Glutamatergic neuron (in vitro differentiated cells): ENCODE data around the gene WFDC1. TPM values are rescaled to one million over a fixed set of nuclear protein-coding genes. Genes with fewer than 3 reads are reported as not detected.

Source experiments
- DNase-seq: peaks from one replicate; pipeline ENCODE4 v3.0.0; 2022
- H3K27ac Mint-ChIP-seq: one replicate; pipeline ENCODE4 v1.8.0; 2020; ENCODE audit warnings: mild to moderate bottlenecking, mixed read lengths, inconsistent platforms; ENCODE audit not compliant: unreplicated experiment
- H3K27me3 Mint-ChIP-seq: one replicate; pipeline ENCODE4 v1.8.0; 2020; ENCODE audit warnings: mild to moderate bottlenecking, moderate library complexity, mixed read lengths, inconsistent platforms; ENCODE audit not compliant: unreplicated experiment
- H3K36me3 Mint-ChIP-seq: one replicate; pipeline ENCODE4 v1.8.0; 2020; ENCODE audit warnings: mild to moderate bottlenecking, mixed read lengths, inconsistent platforms; ENCODE audit not compliant: unreplicated experiment
- H3K4me1 Mint-ChIP-seq: one replicate; pipeline ENCODE4 v1.8.0; 2020; ENCODE audit warnings: mild to moderate bottlenecking, low read depth, mixed read lengths, inconsistent platforms; ENCODE audit not compliant: unreplicated experiment
- H3K4me3 Mint-ChIP-seq: one replicate; pipeline ENCODE4 v1.8.0; 2020; ENCODE audit warnings: mild to moderate bottlenecking, mixed read lengths, inconsistent platforms; ENCODE audit not compliant: unreplicated experiment
- H3K9me3 Mint-ChIP-seq: one replicate; pipeline ENCODE4 v1.8.0; 2020; ENCODE audit warnings: mild to moderate bottlenecking, moderate library complexity, mixed read lengths, inconsistent platforms; ENCODE audit not compliant: unreplicated experiment
- total RNA-seq: library from RNA; stranded (reverse); fragmentation: NEBNext Ultra II Directional; extraction: Animal tissue kit (Norgen Biotek cat#: 25700); gene quantifications from one replicate; pipeline ENCODE4 v1.2.1, GENCODE V29; 2021; ENCODE audit not compliant: unreplicated experiment
- TF ChIP-seq, protein P1 (sequence below): fragments of 200-600 bp; sonication (generic); IDR thresholded peaks from one replicate; pipeline ENCODE4 v1.5.0; 2021; ENCODE audit not compliant: partially characterized antibody, unreplicated experiment

WFDC1 gene
- total RNA-seq, 1 donor from 2014 or later, result 0.93 TPM

DNA sequence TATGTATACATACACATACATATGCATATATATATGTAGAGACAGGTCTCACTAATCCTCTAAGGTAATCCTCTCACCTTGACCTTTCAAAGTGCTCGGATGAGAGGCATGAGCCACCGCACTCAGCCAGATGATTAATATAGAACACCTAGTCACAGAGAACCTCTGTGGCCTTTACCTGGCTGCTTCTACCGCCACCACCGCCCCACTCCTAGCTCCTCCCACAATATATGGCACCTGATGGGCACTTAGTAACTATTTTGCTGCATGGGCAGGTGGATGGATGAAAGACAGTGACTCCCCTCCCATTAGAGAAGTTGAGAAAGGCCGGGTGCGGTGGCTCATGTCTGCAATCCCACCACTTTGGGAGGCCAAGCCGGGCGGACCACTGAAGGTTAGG is 57.0 kb downstream of the WFDC1 start:
- no peak for DNase-seq
- no peaks in the 10 kb centered on the region for H3K4me1 Mint-ChIP-seq
- H3K9me3 Mint-ChIP-seq, result no peaks in the 10 kb centered on the region
- H3K4me3 Mint-ChIP-seq, result no peak overlapping the region
- no peak overlapping the region for H3K27ac Mint-ChIP-seq
- TF ChIP-seq, protein P1, sequence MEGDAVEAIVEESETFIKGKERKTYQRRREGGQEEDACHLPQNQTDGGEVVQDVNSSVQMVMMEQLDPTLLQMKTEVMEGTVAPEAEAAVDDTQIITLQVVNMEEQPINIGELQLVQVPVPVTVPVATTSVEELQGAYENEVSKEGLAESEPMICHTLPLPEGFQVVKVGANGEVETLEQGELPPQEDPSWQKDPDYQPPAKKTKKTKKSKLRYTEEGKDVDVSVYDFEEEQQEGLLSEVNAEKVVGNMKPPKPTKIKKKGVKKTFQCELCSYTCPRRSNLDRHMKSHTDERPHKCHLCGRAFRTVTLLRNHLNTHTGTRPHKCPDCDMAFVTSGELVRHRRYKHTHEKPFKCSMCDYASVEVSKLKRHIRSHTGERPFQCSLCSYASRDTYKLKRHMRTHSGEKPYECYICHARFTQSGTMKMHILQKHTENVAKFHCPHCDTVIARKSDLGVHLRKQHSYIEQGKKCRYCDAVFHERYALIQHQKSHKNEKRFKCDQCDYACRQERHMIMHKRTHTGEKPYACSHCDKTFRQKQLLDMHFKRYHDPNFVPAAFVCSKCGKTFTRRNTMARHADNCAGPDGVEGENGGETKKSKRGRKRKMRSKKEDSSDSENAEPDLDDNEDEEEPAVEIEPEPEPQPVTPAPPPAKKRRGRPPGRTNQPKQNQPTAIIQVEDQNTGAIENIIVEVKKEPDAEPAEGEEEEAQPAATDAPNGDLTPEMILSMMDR, result no peak
- no peaks in the 10 kb centered on the region for H3K27me3 Mint-ChIP-seq
- H3K36me3 Mint-ChIP-seq, result no peaks in the 10 kb centered on the region

GRCh38 chr16:84354306-84354705 is 59.6 kb downstream of the WFDC1 start:
- H3K27ac Mint-ChIP-seq, result no peak overlapping the region

DNA sequence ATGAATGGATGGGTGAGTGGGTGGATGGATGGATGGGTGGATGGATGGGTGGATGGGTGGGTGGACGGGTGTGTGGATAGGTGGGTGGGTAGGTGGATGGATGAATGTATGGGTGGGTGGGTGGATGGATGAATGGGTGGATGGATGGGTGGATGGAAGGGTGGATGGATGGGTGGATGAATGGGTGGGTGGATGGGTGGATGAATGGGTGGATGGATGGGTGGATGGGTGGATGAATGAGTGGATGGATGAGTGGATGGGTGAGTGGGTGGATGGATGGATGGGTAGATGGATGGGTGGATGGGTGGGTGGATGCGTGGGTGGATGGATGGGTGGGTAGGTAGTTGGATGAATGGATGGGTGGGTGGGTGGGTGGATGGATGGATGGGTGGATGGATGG is 60.5 kb downstream of the WFDC1 start:
- no peak for DNase-seq
- Mint-ChIP-seq H3K4me3 (no peak overlapping the region), H3K27ac (no peak overlapping the region), H3K27me3 (no peaks in the 10 kb centered on the region), H3K36me3 (no peaks in the 10 kb centered on the region), H3K4me1 (peaks cover 3% of the 10 kb centered on the region), H3K9me3 (no peaks in the 10 kb centered on the region)
- TF ChIP-seq, protein P1, result no peak

More at GRCh38 chr16:84354306-84354705, 59.6 kb downstream of the WFDC1 start:
- TF ChIP-seq, protein P1, result no peak
- Mint-ChIP-seq H3K9me3 (no peaks in the 10 kb centered on the region), H3K4me3 (no peak overlapping the region), H3K36me3 (no peaks in the 10 kb centered on the region), H3K27me3 (no peaks in the 10 kb centered on the region), H3K4me1 (peaks cover 3% of the 10 kb centered on the region)
- DNase-seq, result no peak

DNA sequence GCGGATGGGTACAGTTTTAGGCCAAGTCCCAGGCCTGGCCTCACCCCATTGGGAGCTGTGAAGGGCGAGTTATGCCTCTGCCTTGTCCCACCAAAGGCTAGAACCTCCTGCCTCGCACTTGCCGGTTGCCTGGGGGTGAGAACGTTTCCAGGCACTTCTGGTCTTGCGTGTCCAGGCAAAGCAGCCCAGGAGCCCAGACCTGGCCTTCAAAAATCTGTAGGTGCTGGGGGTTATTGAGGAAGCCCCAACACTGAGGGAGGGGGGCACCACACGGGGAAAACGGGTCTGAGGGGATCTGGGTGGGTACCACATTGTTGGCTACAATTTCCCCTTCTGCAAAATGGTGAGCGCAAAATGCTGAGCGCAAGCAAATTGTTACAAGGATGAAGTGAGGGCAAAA is 61.5 kb downstream of the WFDC1 start:
- H3K27ac Mint-ChIP-seq, result no peak overlapping the region
- TF ChIP-seq, protein P1, result no peak
- H3K4me3 Mint-ChIP-seq, result no peak overlapping the region
- no peak for DNase-seq
- peaks cover 3% of the 10 kb centered on the region for H3K4me1 Mint-ChIP-seq
- H3K9me3 Mint-ChIP-seq, result no peaks in the 10 kb centered on the region
- no peaks in the 10 kb centered on the region for H3K27me3 Mint-ChIP-seq
- H3K36me3 Mint-ChIP-seq, result no peaks in the 10 kb centered on the region

DNA sequence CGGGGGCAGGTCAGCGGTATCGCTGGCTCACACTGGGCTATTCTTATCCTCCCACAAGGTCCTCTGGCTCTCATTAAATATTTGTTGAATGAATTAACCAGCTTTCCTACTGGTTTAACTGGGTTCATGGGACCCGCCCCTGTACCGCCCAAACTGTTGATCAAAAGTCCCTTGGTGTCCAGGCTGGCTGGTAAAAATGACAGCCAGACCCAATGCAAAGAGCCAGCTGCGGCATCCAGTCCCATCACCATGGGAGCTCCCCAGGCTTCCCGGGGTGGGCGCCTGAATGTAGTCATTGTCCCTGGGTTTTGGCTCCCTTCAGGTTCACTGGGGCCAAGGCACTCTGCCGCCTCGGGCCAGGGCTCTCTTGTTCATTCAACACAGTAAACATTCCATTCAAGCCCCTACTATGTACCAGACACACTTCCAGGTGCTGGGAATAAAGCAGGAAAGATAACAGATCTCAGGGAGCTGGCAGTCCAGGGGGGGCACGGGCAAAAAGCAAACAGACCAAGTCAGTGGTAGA is 62.0 kb downstream of the WFDC1 start:
- no peaks in the 10 kb centered on the region for H3K9me3 Mint-ChIP-seq
- H3K27ac Mint-ChIP-seq, result no peak overlapping the region
- peaks cover 3% of the 10 kb centered on the region for H3K4me1 Mint-ChIP-seq
- H3K36me3 Mint-ChIP-seq, result no peaks in the 10 kb centered on the region
- DNase-seq, result no peak
- H3K4me3 Mint-ChIP-seq, result no peak overlapping the region
- TF ChIP-seq, protein P1, result no peak
- H3K27me3 Mint-ChIP-seq, result no peaks in the 10 kb centered on the region
